Stimulated activated CD8-positive, alpha-beta memory T cell treated with anti-CD3 and anti-CD28 coated beads, Interleukin-2, amount 100 ng/mL, for 48 hours (primary cell): ENCODE data around the gene KLHL11.

ENCODE experiments used
- DNase-seq, 2 donors: peaks; one replicate each; pipeline ENCODE4 v3.0.0-alpha.2; 2020; ENCODE audit warnings: low read depth in 2 of 2

KLHL11 gene

GRCh38 chr17:41864836-41865595 lies at the start of gene KLHL11:
KLHL11 (minus strand) TSS chr17:41865423; CDS start chr17:41865370, 53 bp downstream.
- peak; percentile 76 to 85 for DNase-seq

- no peak for DNase-seq
Measured at GRCh38 chr17:41915020-41915419, 49.8 kb upstream of the KLHL11 start.

- no peak for DNase-seq
Measured at GRCh38 chr17:41914358-41914766, 49.1 kb upstream of the KLHL11 start.

- DNase-seq = no peak
Measured at GRCh38 chr17:41913798-41914197, 48.6 kb upstream of the KLHL11 start.

GRCh38 chr17:41912925-41913324 lies 47.7 kb upstream of the KLHL11 start:
- DNase-seq = no peak

GRCh38 chr17:41910701-41911391 lies 45.6 kb upstream of the KLHL11 start:
- no peak for DNase-seq

- DNase-seq = no peak
Measured at GRCh38 chr17:41909088-41909487, 43.9 kb upstream of the KLHL11 start.

GRCh38 chr17:41907633-41908539 lies 42.7 kb upstream of the KLHL11 start:
- DNase-seq = no peak

- DNase-seq = no peak
Measured at GRCh38 chr17:41907185-41907556, 41.9 kb upstream of the KLHL11 start.

- DNase-seq = no peak
Measured at GRCh38 chr17:41906465-41907184, 41.4 kb upstream of the KLHL11 start.

GRCh38 chr17:41905172-41905571 lies 39.9 kb upstream of the KLHL11 start:
- no peak for DNase-seq

- DNase-seq = no peak
Measured at GRCh38 chr17:41904242-41904841, 39.1 kb upstream of the KLHL11 start.

- no peak for DNase-seq
Measured at GRCh38 chr17:41901646-41902045, 36.4 kb upstream of the KLHL11 start.

- no peak for DNase-seq
Measured at GRCh38 chr17:41896726-41897125, 31.5 kb upstream of the KLHL11 start.

- DNase-seq = no peak
Measured at GRCh38 chr17:41895617-41896016, 30.4 kb upstream of the KLHL11 start.

- DNase-seq = no peak
Measured at GRCh38 chr17:41894791-41895331, 29.6 kb upstream of the KLHL11 start.

- DNase-seq = no peak
Measured at GRCh38 chr17:41893384-41893783, 28.2 kb upstream of the KLHL11 start.

GRCh38 chr17:41892021-41892376 lies 26.8 kb upstream of the KLHL11 start:
- DNase-seq = no peak

- no peak for DNase-seq
Measured at GRCh38 chr17:41891135-41892020, 26.2 kb upstream of the KLHL11 start.
